Stimulated activated CD8-positive, alpha-beta memory T cell treated with anti-CD3 and anti-CD28 coated beads, Interleukin-12 subunit alpha, Interleukin-12 subunit beta, amount 100 ng/mL, for 1 hour (primary cell): ENCODE results near the gene WRNIP1.
"Not testable (repeated sequence)": the region's sequence is repeated elsewhere in the genome, so short reads cannot be mapped to it uniquely, and the experiment has no call there.

Experiments
- DNase-seq: peaks from one replicate; pipeline ENCODE4 v3.0.0-alpha.2; 2020; ENCODE audit warnings: low read depth

The WRNIP1 gene

DNA sequence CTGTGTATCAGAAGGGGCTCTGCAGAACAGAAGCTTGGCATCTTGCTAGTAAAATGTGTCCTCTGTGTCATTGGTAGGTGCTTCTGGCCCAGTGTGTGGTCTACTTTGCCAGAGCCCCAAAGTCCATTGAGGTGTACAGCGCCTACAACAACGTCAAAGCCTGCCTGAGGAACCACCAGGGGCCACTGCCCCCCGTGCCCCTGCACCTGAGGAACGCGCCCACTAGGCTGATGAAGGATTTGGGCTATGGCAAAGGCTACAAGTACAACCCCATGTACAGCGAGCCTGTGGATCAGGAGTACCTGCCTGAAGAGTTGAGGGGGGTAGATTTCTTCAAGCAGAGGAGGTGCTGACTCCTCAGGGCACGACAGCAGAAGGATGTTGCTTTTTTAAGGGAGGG is 19.7 kb downstream of the WRNIP1 start:
- DNase-seq: no peak

DNA sequence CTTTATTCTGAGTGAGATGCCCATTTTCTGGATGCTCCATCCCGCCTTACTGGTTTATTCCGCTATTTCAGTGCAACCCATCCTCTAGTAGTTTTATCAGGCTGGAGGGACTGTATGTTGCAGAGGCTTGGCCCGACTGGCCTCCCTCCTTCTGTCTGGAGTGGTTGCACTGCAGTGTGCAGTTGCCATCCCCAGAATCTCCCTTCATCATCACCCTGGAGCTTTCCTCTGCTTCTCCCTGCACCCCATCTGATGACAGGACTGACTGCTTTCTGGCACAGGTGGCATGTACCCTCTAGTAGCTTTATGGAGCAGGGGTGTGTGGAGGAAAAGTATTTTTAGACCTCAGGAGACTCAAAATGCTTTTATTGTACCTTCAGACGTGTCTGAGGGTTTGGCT is 21.1 kb downstream of the WRNIP1 start:
- DNase-seq: no peak

- peak; percentile 17 for DNase-seq
Observed at GRCh38 chr6:2790588-2791449, 25.6 kb downstream of the WRNIP1 start.

- no peak for DNase-seq
Observed at GRCh38 chr6:2791450-2791974, 26.3 kb downstream of the WRNIP1 start.

DNA sequence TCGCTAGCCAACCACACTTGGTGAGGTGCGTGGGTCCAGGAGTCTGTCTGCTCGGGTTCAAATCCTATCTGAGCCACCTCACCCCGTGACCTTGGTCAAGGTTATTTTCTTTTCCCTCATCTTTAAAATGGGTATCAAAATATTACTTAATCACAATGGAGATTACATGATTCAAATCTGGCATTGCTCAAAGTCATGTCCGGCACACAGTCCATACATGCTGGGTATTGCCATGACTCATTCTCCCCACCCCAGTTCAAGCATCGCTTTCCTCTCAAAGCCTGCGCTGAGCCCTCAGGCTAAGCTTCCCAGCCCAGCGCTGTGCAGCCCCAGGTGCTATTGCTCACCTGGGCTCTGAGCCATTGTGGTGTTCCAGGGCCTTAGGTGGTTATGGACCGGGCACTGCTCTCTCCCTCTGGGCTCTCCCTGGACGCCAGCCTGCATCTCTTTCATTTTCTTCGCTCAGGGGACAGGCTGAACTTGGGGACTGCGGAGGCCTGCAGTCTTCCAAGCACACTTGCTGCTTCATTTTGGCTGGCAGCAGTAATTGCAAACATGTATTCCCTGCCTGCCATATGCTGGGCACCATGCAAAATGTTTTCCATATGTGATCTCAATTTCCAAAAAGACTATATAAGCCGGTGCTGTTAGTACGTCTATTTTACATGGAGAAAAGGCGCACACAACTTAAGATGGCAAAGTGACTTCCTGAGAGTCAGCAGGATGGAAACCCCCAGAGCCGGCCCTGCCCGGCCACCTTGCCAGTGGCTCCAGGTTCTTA is 27.3 kb downstream of the WRNIP1 start:
- DNase-seq: no peak

GRCh38 chr6:2793534-2794151 is 28.4 kb downstream of the WRNIP1 start:
- no peak for DNase-seq

- no peak for DNase-seq
Observed at GRCh38 chr6:2794171-2794730, 29.1 kb downstream of the WRNIP1 start.

GRCh38 chr6:2795162-2795561 is 30.0 kb downstream of the WRNIP1 start:
- no peak for DNase-seq

DNA sequence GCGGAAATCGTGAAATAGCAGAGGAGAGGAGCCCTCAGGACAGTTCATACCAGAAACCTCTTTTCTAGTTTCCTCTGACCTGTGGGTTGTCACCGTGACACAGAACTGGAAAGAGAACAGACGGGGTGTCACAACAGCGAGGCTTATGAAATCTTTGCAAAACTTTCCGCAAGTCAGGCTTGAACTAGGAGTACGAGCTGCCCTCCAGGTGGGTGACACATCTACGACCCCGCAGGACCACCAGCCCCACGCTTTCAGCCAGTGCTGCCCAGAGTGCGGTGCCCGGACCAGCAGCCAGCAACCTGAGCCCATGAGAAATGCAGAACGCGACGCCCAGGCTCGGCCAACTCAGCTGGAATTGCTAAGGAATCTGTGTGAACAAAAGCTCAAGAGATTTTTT is 30.8 kb downstream of the WRNIP1 start:
- no peak for DNase-seq

DNA sequence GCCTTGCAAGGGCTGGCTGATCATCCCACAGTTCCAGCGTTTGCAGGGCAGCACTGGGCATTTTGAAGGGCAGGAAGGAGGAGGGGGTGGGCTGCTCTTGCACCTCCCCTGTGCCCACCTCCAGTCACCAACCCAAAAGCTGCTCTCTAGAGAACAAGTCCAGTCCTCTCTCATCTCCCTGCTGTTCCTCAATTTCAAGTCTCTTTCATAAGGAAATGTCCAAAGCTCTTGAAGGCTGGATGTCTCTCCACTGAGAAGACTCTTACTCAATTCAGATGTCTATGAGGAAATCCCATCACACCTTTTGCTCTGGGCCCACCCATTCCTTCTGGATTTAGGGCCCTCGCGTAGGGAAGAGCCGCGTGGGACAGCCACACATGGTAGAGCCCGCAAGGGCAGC is 31.7 kb downstream of the WRNIP1 start:
- no peak for DNase-seq

GRCh38 chr6:2797564-2798031 is 32.4 kb downstream of the WRNIP1 start:
- DNase-seq: no peak

GRCh38 chr6:2798586-2799134 is 33.5 kb downstream of the WRNIP1 start:
- no peak for DNase-seq

DNA sequence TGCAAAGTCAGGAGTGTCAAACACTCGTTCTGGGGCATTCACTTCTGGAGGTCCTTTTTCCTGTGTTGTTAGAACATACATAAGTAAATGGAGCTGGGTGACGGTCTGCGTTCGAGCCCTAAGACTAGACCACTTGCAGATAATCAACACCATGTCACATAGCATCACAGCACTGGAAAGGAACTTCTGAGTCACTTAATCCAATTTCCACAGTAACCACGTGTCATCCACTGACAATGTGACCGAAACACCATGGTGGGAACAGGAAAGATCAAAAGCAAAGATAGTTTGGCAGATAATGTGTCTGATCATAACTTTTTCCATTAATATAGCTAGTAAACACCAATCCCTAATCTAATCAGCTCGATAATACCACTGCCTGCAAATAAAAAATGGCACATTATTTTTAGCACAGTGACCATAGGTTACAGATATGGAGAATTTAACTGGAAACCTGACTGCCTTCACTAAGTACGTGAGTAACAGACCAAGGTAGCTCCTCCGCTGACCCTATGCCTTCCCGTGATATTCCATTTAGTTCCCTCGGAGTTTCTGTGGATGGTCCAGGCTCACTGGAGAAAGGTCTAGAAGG is 34.8 kb downstream of the WRNIP1 start:
- no peak for DNase-seq

GRCh38 chr6:2800552-2801316 is 35.5 kb downstream of the WRNIP1 start:
- no peak for DNase-seq

DNA sequence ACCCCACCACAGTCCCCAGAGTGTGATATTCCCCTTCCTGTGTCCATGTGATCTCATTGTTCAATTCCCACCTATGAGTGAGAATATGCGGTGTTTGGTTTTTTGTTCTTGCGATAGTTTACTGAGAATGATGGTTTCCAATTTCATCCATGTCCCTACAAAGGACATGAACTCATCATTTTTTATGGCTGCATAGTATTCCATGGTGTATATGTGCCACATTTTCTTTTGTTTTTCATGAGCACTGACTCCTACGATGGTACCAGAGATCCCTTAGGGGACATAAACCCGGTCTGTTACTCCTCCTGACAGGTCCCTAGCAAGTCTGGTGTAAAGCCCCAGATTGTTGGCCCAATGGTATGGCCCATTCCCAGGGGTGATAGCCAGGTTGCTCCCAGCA is 36.5 kb downstream of the WRNIP1 start:
- DNase-seq: not testable (repeated sequence)

- DNase-seq: no peak
Observed at GRCh38 chr6:2802521-2803060, 37.4 kb downstream of the WRNIP1 start.

DNA sequence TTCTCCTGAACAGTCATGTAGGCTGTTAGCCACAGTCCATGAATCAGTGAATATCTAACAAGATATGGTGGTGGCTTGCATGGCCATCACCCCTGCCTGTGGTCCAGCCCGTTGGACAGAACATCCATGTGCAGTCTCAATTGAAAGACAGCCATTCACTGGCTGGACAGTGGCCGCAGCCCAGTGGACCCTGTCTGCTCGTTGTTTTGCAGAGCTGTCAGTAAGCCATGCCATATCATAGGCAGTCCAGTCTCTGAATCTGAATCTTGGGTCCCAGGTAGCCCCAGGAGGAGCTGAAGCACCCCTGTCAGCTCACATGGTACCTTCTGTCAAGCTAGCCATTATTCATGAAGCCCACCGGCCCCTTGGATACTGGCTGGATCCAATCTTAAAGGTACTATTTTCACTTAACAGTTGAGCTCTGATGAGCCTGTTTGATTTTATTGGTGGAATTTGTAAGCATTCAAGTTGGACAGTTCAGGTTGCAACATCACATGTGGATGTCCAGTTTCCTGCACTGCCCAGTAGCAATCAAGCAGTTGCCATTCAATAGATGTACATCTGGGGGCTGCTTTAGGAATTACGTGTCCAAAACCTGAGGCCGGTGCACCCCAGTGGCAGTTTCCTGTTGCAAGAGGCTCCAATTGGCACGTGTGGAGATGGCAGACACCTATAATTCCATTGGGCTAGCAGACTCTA is 38.7 kb downstream of the WRNIP1 start:
- DNase-seq: no peak

- DNase-seq: no peak
Observed at GRCh38 chr6:2804516-2804915, 39.3 kb downstream of the WRNIP1 start.

DNA sequence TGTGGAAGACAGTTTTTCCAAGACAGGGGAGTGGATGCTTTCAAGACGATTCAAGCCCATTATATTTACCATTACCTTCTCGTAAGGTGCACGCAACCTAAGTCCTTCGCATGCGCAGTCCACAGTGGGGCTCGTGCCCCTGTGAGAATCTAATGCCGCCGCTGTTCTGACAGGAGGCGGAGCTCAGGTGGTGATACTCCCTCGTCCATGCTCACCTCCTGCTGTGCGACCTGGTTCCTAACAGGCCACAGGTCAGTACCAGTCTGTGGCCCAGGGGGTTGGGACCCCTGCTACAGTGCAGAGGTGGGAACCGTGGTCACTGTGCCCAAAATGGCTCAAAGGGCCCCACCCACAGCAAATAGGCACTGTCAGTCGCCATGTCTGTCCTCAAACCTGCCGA is 39.8 kb downstream of the WRNIP1 start:
- DNase-seq: no peak

GRCh38 chr6:2806644-2807043 is 41.5 kb downstream of the WRNIP1 start:
- no peak for DNase-seq
